HEK293T (cell line): ENCODE measurements around the gene ESR1.

Experiments
- CTCF ChIA-PET: fragments of 350-600 bp; formaldehyde crosslinking; extraction: SDS; loops from one replicate; lab custom pipeline; 2021; ENCODE audit warnings: antibody characterized with exemption, inconsistent platforms; lab: Yijun Ruan, JAX
- POLR2A ChIA-PET: fragments of 350-600 bp; formaldehyde crosslinking; extraction: SDS; loops from one replicate; lab custom pipeline; 2020; ENCODE audit warnings: antibody characterized with exemption, inconsistent platforms; lab: Yijun Ruan, JAX
- DNase-seq: peaks from one replicate; pipeline ENCODE4 v3.0.0; 2012; ENCODE audit warnings: mixed read lengths; ENCODE audit errors: extremely low spot score
- ARNT ChIP-seq: fragments of 450-650 bp; IDR thresholded peaks from 2 replicates; pipeline ENCODE4 v1.6.1; 2017; ENCODE audit warnings: mild to moderate bottlenecking
- BHLHE40 ChIP-seq: fragments of 450-650 bp; IDR thresholded peaks from 2 replicates; pipeline ENCODE4 v1.6.1; 2016; ENCODE audit warnings: mild to moderate bottlenecking, moderate library complexity, borderline replicate concordance
- CTBP1 ChIP-seq: fragments of 450-650 bp; IDR thresholded peaks from 2 replicates; pipeline ENCODE4 v1.6.1; 2016; ENCODE audit warnings: borderline replicate concordance
- ELF4 ChIP-seq: fragments of 450-650 bp; IDR thresholded peaks from 2 replicates; pipeline ENCODE4 v1.6.1; 2017; ENCODE audit warnings: antibody characterized with exemption
- FOXA1 ChIP-seq: fragments of 450-650 bp; IDR thresholded peaks from 2 replicates; pipeline ENCODE4 v1.6.1; 2016; ENCODE audit warnings: mild to moderate bottlenecking
- FOXK2 ChIP-seq: fragments of 450-650 bp; IDR thresholded peaks from 2 replicates; pipeline ENCODE4 v1.6.1; 2016; ENCODE audit warnings: mild to moderate bottlenecking
- FOXM1 ChIP-seq: fragments of 450-650 bp; IDR thresholded peaks from 2 replicates; pipeline ENCODE4 v1.6.1; 2017; ENCODE audit warnings: mild to moderate bottlenecking, borderline replicate concordance
- HDGF ChIP-seq: fragments of 450-650 bp; IDR thresholded peaks from 2 replicates; pipeline ENCODE4 v1.6.1; 2017; ENCODE audit warnings: antibody characterized with exemption, borderline replicate concordance
- L3MBTL2 ChIP-seq: fragments of 450-650 bp; conservative IDR thresholded peaks from 2 replicates; pipeline ENCODE4 v1.6.1; 2016; ENCODE audit warnings: mild to moderate bottlenecking
- LEF1 ChIP-seq: fragments of 450-650 bp; IDR thresholded peaks from 2 replicates; pipeline ENCODE4 v1.6.1; 2017; ENCODE audit warnings: mild to moderate bottlenecking, borderline replicate concordance
- NFRKB ChIP-seq: fragments of 450-650 bp; IDR thresholded peaks from 2 replicates; pipeline ENCODE4 v1.6.1; 2016; ENCODE audit warnings: mild to moderate bottlenecking, moderate library complexity
- PKNOX1 ChIP-seq: fragments of 450-650 bp; IDR thresholded peaks from 2 replicates; pipeline ENCODE4 v1.6.1; 2016
- SP1 ChIP-seq: fragments of 450-650 bp; IDR thresholded peaks from 2 replicates; pipeline ENCODE4 v1.6.1; 2017
- SUZ12 ChIP-seq: fragments of 450-650 bp; IDR thresholded peaks from 2 replicates; pipeline ENCODE4 v1.6.1; 2016; ENCODE audit warnings: mild to moderate bottlenecking
- TARDBP ChIP-seq: fragments of 450-650 bp; IDR thresholded peaks from 2 replicates; pipeline ENCODE4 v1.6.1; 2016
- ZNF384 ChIP-seq: fragments of 450-650 bp; IDR thresholded peaks from 2 replicates; pipeline ENCODE4 v1.6.1; 2016

Gene ESR1

GRCh38 chr6:152110886-152111820, 303.7 kb downstream of the ESR1 start:
- no peak for TF ChIP-seq FOXM1
- no peak for TF ChIP-seq BHLHE40
- TF ChIP-seq ARNT = no peak
- no peak for TF ChIP-seq LEF1
- TF ChIP-seq ZNF384 = no peak
- no peak for TF ChIP-seq CTBP1
- no peak for TF ChIP-seq SP1
- no peak for TF ChIP-seq TARDBP
- TF ChIP-seq PKNOX1 = no peak
- TF ChIP-seq HDGF = no peak
- no peak for TF ChIP-seq FOXK2
- no peak for TF ChIP-seq SUZ12
- ChIA-PET POLR2A (no interaction called here), CTCF (interaction anchor here (1.9 kb wide), 1 partner anchor 13 kb away, joined by 6 read pairs; no protein-coding TSS in a partner anchor)
- DNase-seq = no peak

GRCh38 chr6:152112491-152113261, 305.2 kb downstream of the ESR1 start:
- ChIA-PET POLR2A (no interaction called here), CTCF (interaction anchor here (0.7 kb wide), 1 partner anchor 12 kb away, joined by 3 read pairs; no protein-coding TSS in a partner anchor)
- no peak for DNase-seq
- TF ChIP-seq FOXM1 (no peak), SP1 (no peak), L3MBTL2 (no peak), FOXK2 (no peak), TARDBP (no peak), ARNT (no peak), SUZ12 (no peak), PKNOX1 (no peak), FOXA1 (no peak), BHLHE40 (no peak)

GRCh38 chr6:152117156-152118133, 310.0 kb downstream of the ESR1 start:
- DNase-seq = no peak
- POLR2A ChIA-PET = no interaction called here
- TF ChIP-seq SP1 = no peak
- TF ChIP-seq HDGF = no peak
- no peak for TF ChIP-seq FOXK2
- CTCF ChIA-PET = no interaction called here

- CTCF ChIA-PET = no interaction called here
These were observed 310.7 kb downstream of the ESR1 start for GRCh38 chr6:152118224-152118623.

More at GRCh38 chr6:152118224-152118623, 310.7 kb downstream of the ESR1 start:
- POLR2A ChIA-PET = no interaction called here
- TF ChIP-seq FOXA1 = no peak
- TF ChIP-seq BHLHE40 = no peak
- TF ChIP-seq PKNOX1 = no peak
- TF ChIP-seq FOXM1 = no peak
- no peak for TF ChIP-seq FOXK2
- no peak for TF ChIP-seq ARNT
- no peak for TF ChIP-seq NFRKB
- TF ChIP-seq L3MBTL2 = no peak
- TF ChIP-seq SUZ12 = no peak
- no peak for TF ChIP-seq ELF4
- TF ChIP-seq SP1 = no peak
- no peak for TF ChIP-seq HDGF
- TF ChIP-seq CTBP1 = no peak
- TF ChIP-seq LEF1 = no peak
- no peak for DNase-seq
